T-cell (primary cell): ENCODE data around the gene SCN5A. TPM values are rescaled to one million over a fixed set of nuclear protein-coding genes. Genes with fewer than 3 reads are reported as not detected.

ENCODE experiments used
- ATAC-seq, 4 experiments: fragments of 200-7000 bp in 3 of 4; fragments of 150-1000 bp in 1 of 4; cut with Tn5 transposase; replicated peaks in 1 of 4; 1 replicate in 3 of 4; 2 replicates in 1 of 4; pipeline ENCODE4 v1.10.0; 2021; ENCODE audit warnings: moderate library complexity in 3 of 4, mild to moderate bottlenecking in 2 of 4, moderate number of reproducible peaks in 1 of 4
- CTCF ChIA-PET, 2 donors: fragments of 300-600 bp; sonication (Branson Sonifier 250); formaldehyde crosslinking; loops; one replicate each; lab custom pipeline; 2022; ENCODE audit warnings: antibody characterized with exemption in 2 of 2; lab: Charles Lee
- POLR2A ChIA-PET, 2 donors: fragments of 300-600 bp; sonication (Branson Sonifier 250); formaldehyde crosslinking; loops; one replicate each; lab custom pipeline; 2022; ENCODE audit warnings: antibody characterized with exemption in 2 of 2; lab: Charles Lee
- DNase-seq, 35 experiments: peaks; one replicate each; pipeline versions ENCODE4 v3.0.0 to v3.0.0-alpha.2; 2013 to 2023
- H3K27ac ChIP-seq: one replicate; pipeline ENCODE4 v1.5.1; 2013; ENCODE audit warnings: low read length
- H3K27me3 ChIP-seq, 2 experiments: replicated peaks in 1 of 2; 1 replicate in 1 of 2; 2 replicates in 1 of 2; pipeline versions ENCODE4 v1.6.1 to v1.7.0; 2013; ENCODE audit warnings: low read length in 1 of 2, mixed read lengths in 1 of 2; ENCODE audit not compliant: control insufficient read depth in 2 of 2, insufficient read depth in 2 of 2; ENCODE audit errors: extremely low read depth in 1 of 2
- H3K36me3 ChIP-seq, 2 donors: 1 replicate in 1 of 2; 2 replicates in 1 of 2; pipeline versions ENCODE4 v1.6.1 to v1.7.0; 2013; ENCODE audit warnings: low read length in 1 of 2; ENCODE audit not compliant: control insufficient read depth in 2 of 2, insufficient read depth in 1 of 2; ENCODE audit errors: extremely low read depth in 1 of 2
- H3K4me1 ChIP-seq, 2 experiments: 1 replicate in 1 of 2; 2 replicates in 1 of 2; pipeline versions ENCODE4 v1.6.1 to v1.7.0; 2013; ENCODE audit warnings: low read length in 2 of 2, mixed read lengths in 1 of 2; ENCODE audit not compliant: insufficient read depth in 2 of 2, control insufficient read depth in 1 of 2; ENCODE audit errors: extremely low read depth in 1 of 2
- H3K4me3 ChIP-seq, 2 donors: 1 replicate in 1 of 2; 2 replicates in 1 of 2; pipeline versions ENCODE4 v1.5.1 to v1.7.0; 2013; ENCODE audit warnings: mild to moderate bottlenecking in 2 of 2, low read length in 1 of 2, moderate library complexity in 1 of 2; ENCODE audit not compliant: control insufficient read depth in 1 of 2; ENCODE audit errors: extremely low read depth in 1 of 2
- H3K9me3 ChIP-seq: 2 replicates; pipeline ENCODE4 v1.7.0; 2013
- H3K27ac Mint-ChIP-seq, 2 donors: one replicate each; pipeline ENCODE4 v1.8.0; 2020 to 2021; ENCODE audit warnings: mild to moderate bottlenecking in 2 of 2, mixed read lengths in 2 of 2
- H3K27me3 Mint-ChIP-seq, 2 donors: one replicate each; pipeline ENCODE4 v1.8.0; 2021 to 2022; ENCODE audit warnings: mixed read lengths in 2 of 2
- H3K36me3 Mint-ChIP-seq: one replicate; pipeline ENCODE4 v1.8.0; 2021; ENCODE audit warnings: mixed read lengths
- H3K4me1 Mint-ChIP-seq, 3 donors: one replicate each; pipeline ENCODE4 v1.8.0; 2020 to 2022; ENCODE audit warnings: mixed read lengths in 3 of 3, mild to moderate bottlenecking in 1 of 3
- H3K4me3 Mint-ChIP-seq, 3 donors: one replicate each; pipeline ENCODE4 v1.8.0; 2020 to 2022; ENCODE audit warnings: mild to moderate bottlenecking in 3 of 3, mixed read lengths in 3 of 3, moderate library complexity in 3 of 3
- H3K9me3 Mint-ChIP-seq, 3 donors: one replicate each; pipeline ENCODE4 v1.8.0; 2020 to 2022; ENCODE audit warnings: mixed read lengths in 3 of 3
- WGBS: methylation state at CpG from one replicate; pipeline ENCODE4 v1.1.5; 2013; ENCODE audit warnings: missing lambda C conversion rate; ENCODE audit not compliant: insufficient coverage; 5-methylcytosine and 5-hydroxymethylcytosine counted together
- total RNA-seq, 35 experiments: library from RNA in 6 of 35; stranded (reverse) in 6 of 35; fragments of 120-200 nt in 1 of 35; gene quantifications; one replicate each; pipeline versions ENCODE4 v1.2.1 to v1.2.4 and lab custom pipeline; 2013 to 2026

Gene SCN5A
- total RNA-seq, 5 donors from 2014 or later (not counting 1 experiment from before 2014, with no cell fraction given) = 0.12 to 0.47 (median 0.23) TPM; not detected in 2

DNA sequence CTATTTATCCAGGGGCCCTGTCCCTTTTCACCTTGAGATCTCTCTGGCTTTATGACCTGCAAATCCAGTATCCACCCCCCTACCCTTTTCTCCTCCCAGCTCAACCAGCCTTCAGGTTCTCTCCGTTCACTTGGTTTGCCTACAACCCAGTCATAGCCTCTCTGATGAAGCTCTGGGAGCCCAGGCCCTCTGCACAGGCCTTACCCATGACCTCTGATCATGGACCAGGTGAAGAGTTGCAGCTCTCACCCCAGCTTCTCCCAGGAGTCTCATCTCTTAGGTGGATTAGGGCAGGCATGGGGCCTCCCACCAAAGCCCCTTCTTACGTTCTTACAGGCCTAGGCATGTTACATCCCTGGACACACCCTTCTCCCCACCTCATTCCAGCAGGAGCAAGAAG, 93.6 kb downstream of the SCN5A start:
- Histone ChIP-seq H3K9me3 (no peaks in the 10 kb centered on the region), H3K4me3 (no peak overlapping the region), H3K4me1 (no peaks in the 10 kb centered on the region), H3K27ac (no peak overlapping the region), H3K27me3 (peaks cover 0 to 10% of the 10 kb centered on the region in 2 experiments), H3K36me3 (no peaks in the 10 kb centered on the region)
- Mint-ChIP-seq H3K36me3 (no peaks in the 10 kb centered on the region), H3K9me3 (peaks cover 2 to 4% (median 2%) of the 10 kb centered on the region in 3 donors), H3K27me3 (peaks cover 0 to 5% of the 10 kb centered on the region in 2 donors), H3K4me1 (no peaks in the 10 kb centered on the region), H3K4me3 (no peak overlapping the region), H3K27ac (no peak overlapping the region)
- ChIA-PET CTCF (no interaction called here), POLR2A (no interaction called here)
- no peak for ATAC-seq
- WGBS = 72% methylated on average over 2 of the region's 2 CpGs
- DNase-seq = peak in 1 of 35 experiments; percentile 2

DNA sequence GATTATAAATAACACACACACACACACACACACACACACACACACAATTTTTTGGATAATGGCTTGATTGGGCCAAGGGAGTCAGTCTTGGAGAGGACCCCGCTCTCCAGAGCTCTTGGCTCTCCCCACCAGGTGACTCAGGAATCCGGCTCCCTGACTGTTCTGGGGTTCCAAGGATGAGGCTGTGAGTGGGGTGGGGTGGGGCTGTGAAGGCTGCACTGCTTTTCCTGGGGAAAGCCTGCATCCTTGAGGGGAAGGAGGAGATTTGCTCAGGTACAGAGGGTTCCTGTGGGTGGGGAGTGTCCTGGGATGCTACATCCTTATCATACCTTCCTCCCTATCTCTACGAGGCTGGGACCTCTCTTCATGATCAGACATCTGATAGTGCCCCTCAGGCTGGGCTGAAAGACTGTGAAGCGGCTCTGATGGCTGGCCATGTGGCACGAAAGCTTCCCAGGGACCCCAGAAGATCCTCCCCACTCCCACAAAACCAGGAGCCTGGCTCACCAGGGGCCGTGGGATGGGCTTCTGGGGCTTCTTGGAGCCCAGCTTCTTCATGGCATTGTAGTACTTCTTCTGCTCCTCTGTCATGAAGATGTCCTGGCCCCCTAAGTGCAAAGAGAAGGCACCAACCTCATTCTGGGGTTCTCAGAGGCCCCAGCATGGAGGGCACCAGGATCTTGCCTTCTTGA, 94.2 kb downstream of the SCN5A start:
- POLR2A ChIA-PET = no interaction called here
- peak in 2 of 35 experiments; percentile 2 to 4 for DNase-seq
- no peaks in the 10 kb centered on the region for H3K36me3 Mint-ChIP-seq
- peaks cover 0 to 10% of the 10 kb centered on the region in 2 experiments for H3K27me3 ChIP-seq
- H3K4me3 ChIP-seq = no peak overlapping the region
- H3K9me3 ChIP-seq = no peaks in the 10 kb centered on the region
- CTCF ChIA-PET = no interaction called here
- no peak for ATAC-seq
- H3K4me1 ChIP-seq = no peaks in the 10 kb centered on the region
- no peak overlapping the region for H3K27ac ChIP-seq
- no peak overlapping the region for H3K4me3 Mint-ChIP-seq
- H3K4me1 Mint-ChIP-seq = no peaks in the 10 kb centered on the region
- H3K36me3 ChIP-seq = no peaks in the 10 kb centered on the region
- peaks cover 2 to 5% (median 4%) of the 10 kb centered on the region in 3 donors for H3K9me3 Mint-ChIP-seq
- 76% methylated on average over 4 of the region's 6 CpGs for WGBS
- H3K27ac Mint-ChIP-seq = no peak overlapping the region
- H3K27me3 Mint-ChIP-seq = peaks cover 0 to 5% of the 10 kb centered on the region in 2 donors

DNA sequence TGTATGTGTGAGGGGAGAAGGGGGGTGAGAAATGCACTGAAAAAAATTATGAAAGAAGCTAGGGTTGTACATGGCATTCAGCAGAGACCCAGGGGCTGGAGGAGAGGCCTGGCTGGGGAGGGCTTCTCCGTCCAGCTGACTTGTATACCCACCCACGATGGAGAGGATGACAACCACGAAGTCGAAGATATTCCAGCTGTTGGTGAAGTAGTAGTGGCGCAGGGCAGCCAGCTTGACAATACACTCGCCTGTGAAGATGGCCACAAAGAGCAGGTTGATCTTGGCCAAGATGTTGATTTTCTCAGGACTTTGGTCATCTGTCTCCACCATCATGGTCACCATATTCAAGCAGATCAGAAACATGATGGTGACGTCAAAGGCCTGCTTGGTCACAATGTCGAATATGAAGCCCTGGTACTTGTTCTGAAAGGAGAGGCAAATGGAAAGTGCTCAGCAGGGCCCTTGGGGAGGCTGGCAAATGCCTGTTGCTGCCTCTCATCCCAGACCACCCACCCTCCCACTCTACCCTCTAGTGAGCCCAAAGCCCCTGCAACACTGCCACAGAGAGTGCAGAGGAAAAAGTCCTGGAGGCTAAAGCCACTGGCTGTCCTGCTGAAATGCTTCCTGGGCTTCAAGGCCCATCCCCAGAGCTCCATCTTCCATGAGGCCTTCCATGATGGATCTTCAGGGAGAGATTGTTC, 95.2 kb downstream of the SCN5A start:
- ChIA-PET CTCF (interaction anchor here in 1 of 2 donors (0.5 kb wide), 1 partner anchor 20 kb away, joined by 6 read pairs; no protein-coding TSS in a partner anchor), POLR2A (no interaction called here)
- H3K36me3 Mint-ChIP-seq = no peaks in the 10 kb centered on the region
- H3K4me3 Mint-ChIP-seq = no peak overlapping the region
- peaks cover 2 to 5% (median 4%) of the 10 kb centered on the region in 3 donors for H3K9me3 Mint-ChIP-seq
- Histone ChIP-seq H3K4me1 (no peaks in the 10 kb centered on the region), H3K27me3 (peaks cover 0 to 10% of the 10 kb centered on the region in 2 experiments), H3K36me3 (no peaks in the 10 kb centered on the region), H3K27ac (no peak overlapping the region), H3K9me3 (no peaks in the 10 kb centered on the region), H3K4me3 (no peak overlapping the region)
- no peak overlapping the region for H3K27ac Mint-ChIP-seq
- peaks cover 0 to 5% of the 10 kb centered on the region in 2 donors for H3K27me3 Mint-ChIP-seq
- H3K4me1 Mint-ChIP-seq = no peaks in the 10 kb centered on the region
- DNase-seq = peak in 2 of 35 experiments; percentile 2 to 5
- 88% methylated on average over 5 of the region's 8 CpGs for WGBS
- ATAC-seq = no peak

DNA sequence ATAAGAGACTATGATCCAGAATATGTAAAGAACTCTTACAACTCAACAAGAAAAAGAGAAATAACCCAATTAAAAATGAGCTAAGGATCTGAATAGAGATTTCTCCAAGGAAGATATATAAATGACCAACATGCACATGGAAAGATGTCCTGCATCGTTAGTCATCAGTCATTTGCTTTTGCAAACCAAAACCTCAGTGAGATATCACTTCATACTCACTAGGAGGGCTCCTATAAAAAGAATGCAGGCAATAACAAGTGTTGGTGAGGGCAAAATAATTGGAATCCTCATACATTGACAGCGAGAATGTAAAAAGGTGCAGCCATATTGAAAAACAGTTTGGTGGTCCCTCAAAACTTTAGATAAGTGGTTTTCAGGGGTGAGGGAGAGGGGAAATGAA, 96.4 kb downstream of the SCN5A start:
- no peak for ATAC-seq

DNA sequence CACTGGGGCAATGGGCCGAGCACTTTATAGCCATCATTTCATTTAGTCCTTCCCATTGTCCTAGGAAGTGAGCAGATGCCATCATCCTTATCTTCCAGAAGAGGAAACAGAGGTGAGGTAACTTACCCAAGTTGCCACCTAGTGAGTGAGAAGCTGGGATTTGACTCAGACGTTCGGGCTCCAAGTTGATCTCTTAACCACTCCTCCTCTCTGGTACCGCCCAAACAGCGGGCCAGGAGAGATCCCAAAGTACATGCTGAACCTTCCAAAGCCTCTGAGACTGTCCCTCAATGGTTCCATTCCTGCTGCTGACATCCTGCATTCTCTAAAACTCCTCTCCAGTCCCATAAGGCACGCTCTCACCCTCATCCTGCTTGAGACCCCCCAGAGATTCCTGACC, 97.1 kb downstream of the SCN5A start:
- 75% methylated on average over 4 of the region's 6 CpGs for WGBS
- no peak for ATAC-seq
- no peak overlapping the region for H3K4me3 Mint-ChIP-seq
- Histone ChIP-seq H3K4me1 (no peaks in the 10 kb centered on the region), H3K27ac (no peak overlapping the region), H3K4me3 (no peak overlapping the region), H3K9me3 (no peaks in the 10 kb centered on the region), H3K36me3 (no peaks in the 10 kb centered on the region), H3K27me3 (peaks cover 0 to 10% of the 10 kb centered on the region in 2 experiments)
- H3K9me3 Mint-ChIP-seq = peaks cover 2 to 5% (median 4%) of the 10 kb centered on the region in 3 donors
- POLR2A ChIA-PET = no interaction called here
- no peak overlapping the region for H3K27ac Mint-ChIP-seq
- peaks cover 0 to 5% of the 10 kb centered on the region in 2 donors for H3K27me3 Mint-ChIP-seq
- no peaks in the 10 kb centered on the region for H3K36me3 Mint-ChIP-seq
- no peaks in the 10 kb centered on the region for H3K4me1 Mint-ChIP-seq
- CTCF ChIA-PET = no interaction called here
- DNase-seq = peak in 2 of 35 experiments; percentile 1 to 5

More for the DNA sequence above, 96.4 kb downstream of the SCN5A start:
- Histone ChIP-seq H3K27me3 (peaks cover 0 to 10% of the 10 kb centered on the region in 2 experiments), H3K4me3 (no peak overlapping the region), H3K36me3 (no peaks in the 10 kb centered on the region), H3K4me1 (no peaks in the 10 kb centered on the region), H3K27ac (no peak overlapping the region), H3K9me3 (no peaks in the 10 kb centered on the region)
- ChIA-PET POLR2A (no interaction called here), CTCF (interaction anchor here in 1 of 2 donors (0.8 kb wide), 1 partner anchor 52 kb away, joined by 3 read pairs; no protein-coding TSS in a partner anchor)
- peaks cover 0 to 5% of the 10 kb centered on the region in 2 donors for H3K27me3 Mint-ChIP-seq
- H3K27ac Mint-ChIP-seq = no peak overlapping the region
- no peak overlapping the region for H3K4me3 Mint-ChIP-seq
- H3K4me1 Mint-ChIP-seq = no peaks in the 10 kb centered on the region
- DNase-seq = no peak
- peaks cover 2 to 5% (median 4%) of the 10 kb centered on the region in 3 donors for H3K9me3 Mint-ChIP-seq
- H3K36me3 Mint-ChIP-seq = no peaks in the 10 kb centered on the region
- WGBS = 100% methylated on average over 1 of the region's 2 CpGs

DNA sequence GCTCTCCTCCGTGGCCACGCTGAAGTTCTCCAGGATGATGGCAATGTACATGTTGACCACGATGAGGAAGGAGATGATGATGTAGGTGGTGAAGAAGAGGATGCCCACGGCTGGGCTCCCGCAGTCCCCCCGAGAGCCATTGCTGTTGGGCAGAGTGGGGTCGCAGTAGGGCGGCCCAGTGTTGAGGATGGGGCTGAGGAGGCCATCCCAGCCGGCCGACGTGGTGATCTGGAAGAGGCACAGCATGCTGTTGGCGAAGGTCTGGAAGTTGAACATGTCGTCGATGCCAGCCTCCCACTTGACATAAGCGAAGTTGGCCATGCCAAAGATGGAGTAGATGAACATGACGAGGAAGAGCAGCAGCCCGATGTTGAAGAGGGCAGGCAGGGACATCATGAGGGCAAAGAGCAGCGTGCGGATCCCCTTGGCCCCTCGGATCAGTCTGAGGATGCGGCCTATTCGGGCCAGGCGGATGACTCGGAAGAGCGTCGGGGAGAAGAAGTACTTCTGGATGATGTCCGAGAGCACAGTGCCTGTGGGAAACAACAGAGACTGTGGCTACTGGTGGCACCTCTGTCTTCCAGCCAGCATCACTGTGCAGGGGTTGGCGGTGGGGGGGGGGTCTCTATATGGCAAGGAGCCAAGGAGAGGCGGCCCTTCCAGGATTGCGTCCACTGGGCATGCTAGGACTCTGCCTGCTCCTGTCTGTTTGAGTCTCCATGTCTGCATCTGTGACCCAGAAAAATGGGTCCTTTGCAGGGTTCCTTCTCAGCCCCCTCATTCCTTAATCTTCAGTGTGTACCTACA, 98.3 kb downstream of the SCN5A start:
- Mint-ChIP-seq H3K27ac (no peak overlapping the region), H3K9me3 (peaks cover 2 to 5% (median 4%) of the 10 kb centered on the region in 3 donors), H3K27me3 (peaks cover 0 to 5% of the 10 kb centered on the region in 2 donors), H3K36me3 (no peaks in the 10 kb centered on the region), H3K4me1 (no peaks in the 10 kb centered on the region), H3K4me3 (no peak overlapping the region)
- ChIA-PET POLR2A (no interaction called here), CTCF (interaction anchor here in 1 of 2 donors (0.6 kb wide), 1 partner anchor 10 kb away, joined by 4 read pairs; no protein-coding TSS in a partner anchor)
- no peak for ATAC-seq
- no peaks in the 10 kb centered on the region for H3K9me3 ChIP-seq
- peaks cover 0 to 7% of the 10 kb centered on the region in 2 experiments for H3K27me3 ChIP-seq
- H3K4me1 ChIP-seq = no peaks in the 10 kb centered on the region
- no peak overlapping the region for H3K27ac ChIP-seq
- no peak for DNase-seq
- no peak overlapping the region for H3K4me3 ChIP-seq
- no peaks in the 10 kb centered on the region for H3K36me3 ChIP-seq
- WGBS = 91% methylated on average over 25 of the region's 30 CpGs
